ENCODE results near the gene SIDT2. TPM values are rescaled to one million over a fixed set of nuclear protein-coding genes. Genes with fewer than 3 reads are reported as not detected.
A peak's percentile ranks its signal among the peaks of the same experiment; 100 is the strongest.

The SIDT2 gene
- total RNA-seq, 4 donors from 2014 or later = 6.4 to 91.3 (median 28.7) TPM

- TF ChIP-seq CTCF (IDR thresholded peaks at IDR 0.05) (no peak), POLR2A (IDR thresholded peaks at IDR 0.05) (no peak)
- intact Hi-C loops (cut with DNase I; ENCODE audit: low total_unique reads) = no loop called here
- peaks cover 5 to 10% of the 10 kb centered on the region in 2 donors for H3K4me1 ChIP-seq
- peak overlapping the region; percentile 90 to 98 for H3K27ac ChIP-seq
- peak overlapping the region; percentile 94 to 95 for H3K4me3 ChIP-seq
- H3K9me3 ChIP-seq = no peaks in the 10 kb centered on the region
- H3K36me3 ChIP-seq = no peaks in the 10 kb centered on the region
- no peak for DNase-seq
- no peaks in the 10 kb centered on the region for H3K27me3 ChIP-seq
Measured at GRCh38 chr11:117179048-117179999, 781 bp downstream of the SIDT2 start.

- Histone ChIP-seq H3K4me1 (peaks cover 5 to 10% of the 10 kb centered on the region in 2 donors), H3K36me3 (no peaks in the 10 kb centered on the region), H3K4me3 (peak overlapping the region; percentile 94 to 95), H3K27me3 (no peaks in the 10 kb centered on the region), H3K9me3 (no peaks in the 10 kb centered on the region), H3K27ac (peak overlapping the region; percentile 90 to 98)
- TF ChIP-seq POLR2A (IDR thresholded peaks at IDR 0.05) (no peak), CTCF (IDR thresholded peaks at IDR 0.05) (no peak)
- DNase-seq = no peak
- intact Hi-C loops (cut with DNase I; ENCODE audit: low total_unique reads) = loop anchor here (5.0 kb wide), 1 partner anchor 47 kb away; no protein-coding TSS in a partner anchor
Measured at GRCh38 chr11:117180020-117180419, 1.5 kb downstream of the SIDT2 start.

GRCh38 chr11:117180661-117181585 is 2.4 kb downstream of the SIDT2 start:
- intact Hi-C loops (cut with DNase I; ENCODE audit: low total_unique reads) = loop anchor here (5.0 kb wide), 1 partner anchor 46 kb away; no protein-coding TSS in a partner anchor
- peak overlapping the region in 1 of 2 donors; percentile 23 for H3K4me3 ChIP-seq
- H3K27ac ChIP-seq = peak overlapping the region; percentile 17 to 42

More at GRCh38 chr11:117180661-117181585, 2.4 kb downstream of the SIDT2 start:
- Histone ChIP-seq H3K27me3 (no peaks in the 10 kb centered on the region), H3K36me3 (no peaks in the 10 kb centered on the region), H3K9me3 (no peaks in the 10 kb centered on the region), H3K4me1 (peaks cover 5 to 10% of the 10 kb centered on the region in 2 donors)
- TF ChIP-seq POLR2A (IDR thresholded peaks at IDR 0.05) (no peak), CTCF (IDR thresholded peaks at IDR 0.05) (peak; percentile 58 to 81 (median 72))
- peak; percentile 73 to 85 for DNase-seq

Data from uterus (tissue), 4 donors.